GM19035 (cell line): ENCODE results near the gene RNF168.
A peak's percentile ranks its signal among the peaks of the same experiment; 100 is the strongest.
"Not testable (repeated sequence)": the region's sequence is repeated elsewhere in the genome, so short reads cannot be mapped to it uniquely, and the experiment has no call there.

Experiments
- ATAC-seq: cut with Tn5 transposase; IDR thresholded peaks from one replicate; pipeline ENCODE4 v1.9.1; 2021; ENCODE audit not compliant: unreplicated experiment

RNF168 gene

DNA sequence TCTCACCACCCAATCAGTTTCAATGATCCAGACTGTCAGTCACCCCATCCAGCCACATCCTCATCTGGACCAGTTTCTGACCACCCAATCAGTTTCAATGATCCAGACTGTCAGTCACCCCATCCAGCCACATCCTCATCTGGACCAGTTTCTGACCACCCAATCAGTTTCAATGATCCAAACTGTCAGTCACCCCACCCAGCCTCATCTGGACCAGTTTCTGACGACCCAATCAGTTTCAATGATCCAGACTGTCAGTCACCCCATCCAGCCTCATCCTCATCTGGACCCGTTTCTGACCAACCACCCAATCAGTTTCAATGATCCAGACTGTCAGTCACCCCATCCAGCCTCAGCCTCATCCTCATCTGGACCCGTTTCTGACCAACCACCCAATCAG is 33.4 kb downstream of the RNF168 start:
- not testable (repeated sequence) for ATAC-seq

DNA sequence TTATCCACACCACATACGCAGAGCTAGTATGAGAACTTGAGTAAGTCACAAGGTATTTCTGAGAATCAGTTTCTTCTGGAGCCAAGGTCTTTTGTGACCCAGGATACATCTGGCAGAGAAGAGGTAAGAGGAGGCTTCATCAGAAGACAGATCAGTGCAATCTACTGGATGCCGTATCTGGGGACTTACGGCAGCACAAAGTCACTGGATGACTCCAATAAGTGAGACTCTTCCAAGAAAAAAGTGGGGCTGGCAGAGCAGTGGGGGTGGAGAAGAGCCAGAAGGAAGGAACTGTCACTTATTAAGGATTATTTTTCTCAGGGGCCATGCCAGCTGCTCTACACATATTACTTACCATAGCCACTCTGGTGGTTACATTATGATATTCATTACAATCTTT is 39.8 kb downstream of the RNF168 start:
- ATAC-seq: no peak

DNA sequence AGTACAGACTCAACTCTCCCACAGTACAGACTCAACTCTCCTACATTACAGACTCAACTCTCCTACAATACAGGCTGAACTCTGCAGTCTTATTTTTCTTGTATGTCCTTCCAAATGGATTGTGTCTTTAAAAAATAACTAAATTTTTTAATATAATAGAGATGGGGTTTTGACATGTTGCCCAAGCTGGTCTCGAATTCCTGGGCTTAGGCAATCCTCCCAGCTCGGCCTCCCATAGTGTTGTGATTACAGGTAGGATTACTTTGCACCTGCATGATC is 40.2 kb downstream of the RNF168 start:
- no peak for ATAC-seq

DNA sequence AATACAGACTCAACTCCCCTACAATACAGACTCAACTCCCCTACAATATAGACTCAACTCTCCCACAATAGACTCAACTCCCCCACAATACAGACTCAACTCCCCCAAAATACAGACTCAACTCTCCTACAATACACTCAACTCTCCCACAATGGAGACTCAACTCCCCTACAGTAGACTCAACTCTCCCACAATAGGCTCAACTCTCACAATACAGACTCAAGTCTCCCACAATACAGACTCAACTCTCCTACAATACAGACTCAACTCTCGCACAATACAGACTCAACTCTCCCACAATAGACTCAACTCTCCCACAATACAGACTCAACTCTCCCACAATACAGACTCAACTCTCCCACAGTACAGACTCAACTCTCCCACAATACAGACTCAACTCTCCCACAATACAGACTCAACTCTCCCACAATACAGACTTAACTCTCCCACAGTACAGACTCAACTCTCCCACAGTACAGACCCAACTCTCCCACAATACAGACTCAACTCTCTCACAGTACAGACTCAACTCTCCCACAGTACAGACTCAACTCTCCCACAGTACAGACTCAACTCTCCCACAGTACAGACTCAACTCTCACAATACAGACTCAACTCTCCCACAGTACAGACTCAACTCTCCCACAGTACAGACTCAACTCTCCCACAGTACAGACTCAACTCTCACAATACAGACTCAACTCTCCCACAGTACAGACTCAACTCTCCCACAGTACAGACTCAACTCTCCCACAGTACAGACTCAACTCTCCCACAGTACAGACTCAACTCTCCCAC is 40.7 kb downstream of the RNF168 start:
- not testable (repeated sequence) for ATAC-seq

DNA sequence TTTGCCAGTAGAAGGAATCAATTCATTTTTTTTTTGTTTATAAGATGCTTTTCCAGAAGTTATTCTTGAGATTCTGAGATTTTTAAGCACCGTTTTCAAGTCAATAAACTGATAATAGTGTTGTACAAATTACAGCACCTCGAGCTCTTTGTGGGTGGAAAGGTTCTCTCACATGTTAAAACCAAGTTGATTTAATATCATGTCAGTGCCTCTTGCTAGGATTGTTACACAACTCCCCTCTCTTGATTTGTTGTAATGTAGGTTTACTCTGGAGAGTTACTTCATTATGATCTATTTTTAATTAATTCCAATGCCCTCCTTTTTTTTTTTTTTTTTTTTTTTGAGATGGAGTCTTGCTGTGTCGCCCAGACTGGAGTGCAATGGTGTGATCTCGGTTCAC is 45.5 kb downstream of the RNF168 start:
- no peak for ATAC-seq

DNA sequence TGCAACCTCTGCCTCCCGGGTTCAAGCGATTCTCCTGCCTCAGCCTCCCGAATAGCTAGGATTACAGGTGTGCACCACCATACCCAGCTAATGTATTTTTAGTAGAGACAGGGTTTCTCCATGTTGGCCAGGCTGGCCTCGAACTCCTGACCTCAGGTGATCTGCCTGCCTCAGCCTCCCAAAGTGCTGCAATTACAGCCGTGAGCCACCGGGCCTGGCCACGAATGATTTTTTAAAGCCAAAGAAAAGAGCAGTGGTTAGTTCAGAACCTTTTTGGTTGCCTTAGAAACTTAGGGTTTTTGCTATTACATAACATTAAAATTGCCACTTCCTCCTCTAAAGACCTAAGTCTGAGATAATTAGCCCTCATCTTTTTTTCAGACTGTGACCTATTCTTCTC is 46.1 kb downstream of the RNF168 start:
- ATAC-seq: not testable (repeated sequence)

DNA sequence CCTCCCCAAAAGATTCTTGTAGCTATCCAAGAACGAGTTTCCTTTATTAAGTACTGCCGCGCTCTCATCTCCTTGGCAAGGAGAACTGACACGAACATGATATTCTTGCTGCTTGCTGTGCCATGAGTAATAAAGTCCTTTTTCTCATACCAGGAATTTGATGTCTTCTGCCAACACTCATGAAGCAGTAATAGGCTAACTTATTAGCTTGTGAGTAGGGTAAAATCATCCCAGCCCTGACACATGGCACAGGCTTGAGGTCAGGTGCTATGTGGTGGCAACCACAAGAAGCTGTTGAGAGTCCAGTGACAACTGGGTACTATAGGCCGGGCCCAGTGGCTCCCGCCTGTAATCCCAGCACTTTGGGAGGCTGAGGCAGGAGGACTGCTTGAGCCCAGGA is 48.6 kb downstream of the RNF168 start:
- ATAC-seq: no peak

DNA sequence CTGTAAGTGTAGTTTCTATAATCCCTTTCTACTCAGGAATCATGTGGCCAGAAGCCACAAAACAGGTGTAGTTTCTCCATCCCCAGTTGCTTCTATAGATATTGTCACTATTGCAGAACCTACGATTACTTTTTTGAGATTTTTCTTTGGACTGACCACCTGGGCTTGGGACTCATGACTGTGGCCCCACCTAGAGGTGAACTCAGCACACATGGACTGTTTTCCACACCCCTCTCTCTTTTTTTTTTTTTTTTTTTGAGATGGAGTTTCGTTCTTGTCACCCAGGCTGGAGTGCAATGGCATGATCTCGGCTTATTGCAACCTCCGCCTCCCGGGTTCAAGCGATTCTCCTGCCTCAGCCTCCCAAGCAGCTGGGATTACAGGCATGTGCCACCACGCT is 58.2 kb downstream of the RNF168 start:
- not testable (repeated sequence) for ATAC-seq

DNA sequence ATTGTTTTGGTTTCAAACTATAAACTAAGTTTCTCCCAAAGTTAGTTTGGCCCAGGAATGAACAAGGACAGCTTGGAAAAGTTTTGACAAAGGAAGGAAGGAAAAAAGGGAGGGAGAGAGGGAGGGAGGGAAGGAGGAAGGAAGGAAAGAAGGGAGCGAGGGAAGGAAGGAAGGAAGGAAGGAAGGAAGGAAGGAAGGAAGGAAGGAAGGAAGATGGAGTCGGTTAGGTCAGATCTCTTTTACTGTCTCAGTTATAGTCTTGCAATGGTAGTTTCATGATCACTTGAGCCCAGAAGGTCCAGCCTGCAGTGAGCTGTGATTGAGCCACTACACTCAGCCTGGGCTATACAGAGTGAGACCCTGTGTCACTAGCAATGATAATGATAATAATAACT is 59.1 kb downstream of the RNF168 start:
- ATAC-seq: no peak

DNA sequence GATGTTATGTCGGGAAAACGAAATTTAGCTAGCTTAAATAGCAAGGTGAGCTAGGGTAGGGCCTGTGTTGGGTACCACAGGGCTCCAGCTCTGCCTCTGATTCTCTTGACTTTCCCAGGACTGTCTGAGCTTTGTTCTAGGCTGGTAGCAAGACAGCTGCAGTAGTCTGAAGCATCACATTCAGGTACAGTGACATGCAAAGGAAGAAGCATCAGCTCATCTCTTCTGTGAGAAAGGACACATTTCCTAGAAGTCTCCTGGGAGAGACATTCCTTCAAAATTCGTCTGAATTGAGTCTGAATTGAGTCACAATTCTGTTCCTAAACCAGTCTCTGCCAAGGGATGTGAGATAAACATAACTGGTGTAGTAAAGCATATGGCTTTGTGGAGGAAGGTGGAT is 62.9 kb downstream of the RNF168 start:
- no peak for ATAC-seq

DNA sequence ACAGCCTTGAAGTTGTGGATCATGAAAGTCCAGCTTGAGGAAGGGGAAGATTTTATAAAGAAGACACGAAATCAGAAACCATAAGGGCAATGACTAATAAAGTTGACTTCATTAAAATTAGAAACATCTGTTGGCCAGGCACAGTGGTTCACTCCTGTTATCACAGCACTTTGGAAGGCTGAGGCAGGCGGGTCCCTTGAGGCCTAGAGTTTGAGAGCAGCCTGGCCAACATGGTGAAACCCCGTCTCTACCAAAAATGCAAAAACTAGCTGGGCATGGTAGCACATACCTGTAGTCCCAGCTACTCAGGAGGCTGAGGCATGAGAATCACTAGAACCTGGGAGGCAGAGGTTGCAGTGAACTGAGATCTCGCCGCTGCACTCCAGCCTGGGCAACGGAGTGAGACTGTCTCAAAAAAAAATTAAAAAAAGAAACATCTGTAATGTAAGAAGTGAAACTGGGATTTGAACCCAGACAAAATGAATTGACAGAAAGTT is 63.5 kb downstream of the RNF168 start:
- ATAC-seq: no peak

DNA sequence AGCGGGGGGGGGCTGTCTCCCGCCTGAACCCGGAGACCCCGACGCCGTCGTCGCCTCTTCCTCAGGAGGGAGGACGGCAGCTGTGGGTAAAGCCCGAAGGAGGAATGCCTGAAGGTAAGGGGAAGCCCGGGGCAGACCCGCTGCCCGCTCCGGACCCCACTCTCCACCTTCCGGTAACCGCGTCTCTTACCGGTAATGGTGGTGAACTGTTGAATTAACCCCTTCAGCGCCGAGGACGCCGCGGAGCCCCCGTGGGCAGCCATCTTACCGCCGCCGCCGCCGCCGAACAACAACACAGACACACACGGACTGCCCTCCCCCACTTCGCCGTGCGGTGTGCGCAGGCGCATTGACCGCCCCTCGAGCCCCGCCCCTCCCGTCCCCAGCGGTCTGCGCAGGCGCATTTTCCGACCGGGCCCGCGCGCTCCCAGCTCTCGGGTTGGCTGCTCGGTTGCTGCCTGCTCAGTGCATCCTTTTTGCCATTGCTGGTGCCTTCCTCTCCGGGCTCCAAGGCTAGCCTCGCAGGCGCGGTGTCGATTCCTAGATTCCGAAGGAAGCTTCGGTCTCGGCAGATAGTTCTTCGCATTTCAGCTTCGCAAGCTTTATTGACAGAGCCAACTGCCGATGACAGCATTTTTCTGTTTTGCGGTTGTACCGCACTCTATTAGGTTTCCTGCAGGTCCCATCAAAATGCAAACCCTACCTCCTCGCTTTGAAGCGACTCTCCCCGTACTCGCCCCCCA is 71.3 kb downstream of the RNF168 start, which contains the start of gene UBXN7:
Gene UBXN7, minus strand, starts transcription at position 291 of the 743 bp plus-strand sequence. Its CDS starts 28 bp downstream, at position 263.
- peak; percentile 85 for ATAC-seq

DNA sequence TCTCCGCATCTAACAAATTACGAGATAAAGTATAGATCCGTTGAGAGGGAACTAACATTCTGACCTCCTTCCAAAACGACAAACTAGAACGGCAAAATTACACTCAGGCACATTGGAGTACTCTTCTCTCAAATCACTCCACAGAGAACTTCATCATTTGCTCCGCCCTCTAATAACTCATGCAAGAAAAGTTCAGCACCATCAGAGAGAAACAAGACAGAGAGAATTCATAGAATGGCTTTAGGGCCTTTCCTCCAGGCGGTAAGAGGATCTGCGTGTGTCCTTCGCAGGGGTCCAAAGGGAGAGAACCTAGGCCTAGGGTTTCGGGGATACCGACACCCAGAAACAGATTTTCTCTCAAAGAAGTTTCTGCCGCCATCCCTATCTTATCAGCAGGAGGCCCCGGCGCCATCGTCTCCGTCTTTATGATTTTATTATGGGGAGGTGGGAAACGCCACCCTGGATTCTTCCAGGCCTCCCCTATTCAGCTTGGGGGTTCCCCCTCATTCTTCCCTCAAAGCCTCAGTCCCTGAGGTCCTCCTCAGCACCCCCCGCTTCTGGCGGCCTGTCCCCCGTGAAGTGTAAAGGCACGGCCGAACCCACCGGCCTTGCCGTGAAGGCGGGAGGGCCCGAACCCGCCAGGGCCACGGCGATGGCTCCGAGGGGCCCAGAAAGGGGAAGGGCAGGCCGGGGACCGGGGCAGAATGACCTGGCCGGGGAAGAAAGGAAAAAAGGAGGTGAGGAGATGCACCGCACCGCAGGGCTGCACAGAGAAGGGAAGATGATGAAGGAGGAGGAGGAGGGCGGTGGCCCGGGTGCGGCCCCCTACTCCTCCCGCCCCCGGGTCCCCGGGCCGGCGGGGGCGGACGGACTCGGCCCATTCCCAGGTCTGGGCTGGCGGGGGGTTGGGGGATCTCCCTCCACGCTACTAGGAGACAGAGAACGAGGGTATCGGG is 72.1 kb downstream of the RNF168 start:
- ATAC-seq: peak; percentile 34

DNA sequence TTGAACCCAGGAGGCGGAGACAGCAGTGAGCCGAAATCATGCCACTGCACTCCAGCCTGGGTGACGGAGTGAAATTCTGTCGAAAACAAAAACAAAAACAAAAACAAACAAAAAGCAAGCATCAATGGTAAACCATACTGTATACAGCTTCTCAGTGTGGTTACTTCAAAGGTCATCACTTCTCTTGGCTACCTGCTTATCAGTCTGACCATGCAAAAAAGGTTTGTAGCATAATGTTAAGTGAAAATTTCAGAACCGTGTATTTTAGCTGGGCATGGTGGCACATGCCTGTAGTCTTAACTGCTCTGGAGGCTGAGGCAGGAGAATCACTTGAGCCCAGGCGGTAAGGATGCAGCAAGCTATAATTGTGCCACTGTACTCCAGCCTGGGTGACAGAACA is 75.5 kb downstream of the RNF168 start:
- ATAC-seq: no peak

DNA sequence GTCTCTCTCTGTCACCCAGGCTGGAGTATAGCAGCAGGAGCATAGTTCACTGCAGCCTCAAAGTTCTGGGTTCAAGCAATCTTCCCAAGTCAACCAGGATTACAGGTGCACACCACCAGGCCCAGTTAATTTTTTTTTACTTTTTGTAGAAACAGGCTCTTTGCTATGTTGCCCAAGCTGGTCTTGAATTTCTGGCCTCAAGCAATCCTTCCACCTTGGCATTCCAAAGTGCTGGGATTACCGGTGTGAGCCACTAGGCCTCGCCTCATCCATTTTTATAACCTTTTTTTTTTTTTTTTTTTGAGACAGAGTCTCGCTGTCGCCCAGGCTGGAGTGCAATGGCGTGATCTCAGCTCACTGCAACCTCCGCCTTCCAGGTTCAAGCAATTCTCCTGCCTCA is 79.1 kb downstream of the RNF168 start:
- not testable (repeated sequence) for ATAC-seq

DNA sequence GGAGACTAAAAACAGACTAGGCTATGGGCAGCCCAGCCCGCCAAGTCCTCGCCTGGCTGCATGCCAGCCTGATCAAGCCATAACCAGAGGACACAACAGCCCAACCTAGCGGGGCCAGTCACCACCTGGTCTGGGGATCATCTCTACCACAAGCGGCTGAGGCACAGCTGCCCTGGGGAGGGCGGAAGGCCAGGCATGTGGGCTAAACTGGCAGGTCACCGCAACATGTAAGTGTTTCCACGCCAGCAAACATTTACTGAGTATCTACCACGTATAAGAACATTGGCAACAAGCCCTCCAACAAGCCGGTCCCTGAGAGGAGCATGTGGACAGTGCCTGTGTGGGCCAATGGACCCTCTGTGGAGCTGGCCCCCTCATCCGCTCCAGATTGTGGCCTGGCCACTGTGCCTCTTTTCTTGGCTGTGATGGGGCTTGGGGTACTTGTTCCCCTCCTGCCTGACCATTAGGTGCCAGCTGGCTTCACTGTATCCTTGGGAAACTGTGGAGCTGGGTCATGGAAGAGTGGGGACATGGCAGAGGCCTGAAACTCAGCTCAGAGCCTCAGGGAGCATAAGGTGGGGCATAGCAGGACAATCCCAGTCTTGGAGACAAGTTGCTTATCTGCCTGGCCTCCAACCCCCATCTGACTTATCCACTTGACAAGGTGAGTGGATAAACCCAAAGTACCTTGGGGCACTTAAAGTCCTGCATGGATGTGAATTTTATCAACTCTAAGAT is 80.4 kb downstream of the RNF168 start:
- no peak for ATAC-seq

DNA sequence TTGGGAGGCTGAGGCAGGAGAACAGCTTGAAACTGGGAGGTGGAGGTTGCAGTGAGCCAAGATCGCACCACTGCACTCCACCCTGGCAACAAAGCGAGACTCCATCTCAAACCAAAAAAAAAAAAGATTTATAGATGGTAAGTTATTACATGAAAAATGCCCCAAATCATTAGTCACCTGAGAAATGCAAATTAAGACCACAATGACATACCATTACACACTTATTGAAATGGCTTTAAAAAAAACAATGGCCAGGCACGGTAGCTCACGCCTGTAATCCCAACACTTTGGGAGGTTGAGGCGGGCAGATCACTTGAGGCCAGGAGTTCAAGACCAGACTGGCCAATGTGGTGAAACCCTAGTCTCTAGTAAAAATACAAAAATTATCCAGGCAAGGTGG is 81.9 kb downstream of the RNF168 start:
- not testable (repeated sequence) for ATAC-seq

DNA sequence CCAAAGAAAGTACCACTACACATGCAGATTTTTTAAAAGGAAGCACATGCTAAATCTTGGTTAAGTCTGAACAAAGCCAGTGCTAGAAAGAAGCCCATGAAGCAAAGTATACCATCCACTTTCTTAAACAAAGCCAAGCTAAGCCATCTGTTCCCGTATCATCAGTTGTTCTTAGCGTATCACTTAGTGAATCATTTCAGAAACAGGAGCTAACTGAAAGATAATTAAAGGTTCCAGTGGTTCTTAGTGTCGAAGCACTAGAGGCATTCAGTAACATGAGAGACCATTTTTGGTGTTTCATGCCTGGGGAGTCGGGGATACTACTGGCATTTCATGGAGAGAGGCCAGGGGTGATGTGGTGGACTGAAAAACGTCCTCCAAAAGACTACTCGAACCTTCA is 84.2 kb downstream of the RNF168 start:
- no peak for ATAC-seq
